GM13976 (cell line): Measurements from ENCODE around the gene MGA.

ENCODE experiments used
- DNase-seq: peaks from one replicate; pipeline ENCODE4 v3.0.0; 2012; ENCODE audit warnings: low spot score
- in situ Hi-C: fragments of 300-500 bp; cut with MboI; formaldehyde crosslinking; loops from one replicate; pipeline ENCODE4 v1.12.0; 2022; ENCODE audit warnings: low sequenced_read_pairs, mixed read lengths, inconsistent platforms; ENCODE audit not compliant: unreplicated experiment
- TF ChIP-seq, protein P1 (sequence below): IDR thresholded peaks from 2 replicates; pipeline ENCODE4 v1.5.1; 2012; ENCODE audit warnings: borderline replicate concordance, mild to moderate bottlenecking; ENCODE audit not compliant: insufficient read depth; ENCODE audit errors: extremely low read depth, missing control alignments, control extremely low read depth

MGA gene

DNA sequence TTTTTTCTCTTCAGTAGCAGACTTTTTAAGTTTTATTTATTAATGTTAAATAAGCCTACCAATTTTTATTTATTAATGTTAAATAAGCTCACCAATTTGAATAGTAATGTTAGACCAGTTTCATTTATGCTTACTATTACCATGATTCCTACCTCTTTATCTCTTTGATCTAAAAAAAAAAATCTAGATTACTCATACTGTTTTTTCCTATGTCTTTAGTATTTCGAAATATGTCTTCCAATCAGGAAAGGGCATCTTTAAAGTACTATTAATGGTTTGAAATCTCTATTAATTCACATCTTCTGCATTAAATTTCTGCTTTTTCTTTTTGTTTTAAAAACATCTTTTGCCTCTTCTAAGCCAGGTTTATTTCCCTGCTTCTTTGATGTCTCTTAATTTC lies 86.6 kb downstream of the MGA start:
- in situ Hi-C loops = no loop called here
- no peak for DNase-seq
- TF ChIP-seq, protein P1, sequence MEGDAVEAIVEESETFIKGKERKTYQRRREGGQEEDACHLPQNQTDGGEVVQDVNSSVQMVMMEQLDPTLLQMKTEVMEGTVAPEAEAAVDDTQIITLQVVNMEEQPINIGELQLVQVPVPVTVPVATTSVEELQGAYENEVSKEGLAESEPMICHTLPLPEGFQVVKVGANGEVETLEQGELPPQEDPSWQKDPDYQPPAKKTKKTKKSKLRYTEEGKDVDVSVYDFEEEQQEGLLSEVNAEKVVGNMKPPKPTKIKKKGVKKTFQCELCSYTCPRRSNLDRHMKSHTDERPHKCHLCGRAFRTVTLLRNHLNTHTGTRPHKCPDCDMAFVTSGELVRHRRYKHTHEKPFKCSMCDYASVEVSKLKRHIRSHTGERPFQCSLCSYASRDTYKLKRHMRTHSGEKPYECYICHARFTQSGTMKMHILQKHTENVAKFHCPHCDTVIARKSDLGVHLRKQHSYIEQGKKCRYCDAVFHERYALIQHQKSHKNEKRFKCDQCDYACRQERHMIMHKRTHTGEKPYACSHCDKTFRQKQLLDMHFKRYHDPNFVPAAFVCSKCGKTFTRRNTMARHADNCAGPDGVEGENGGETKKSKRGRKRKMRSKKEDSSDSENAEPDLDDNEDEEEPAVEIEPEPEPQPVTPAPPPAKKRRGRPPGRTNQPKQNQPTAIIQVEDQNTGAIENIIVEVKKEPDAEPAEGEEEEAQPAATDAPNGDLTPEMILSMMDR = no peak

DNA sequence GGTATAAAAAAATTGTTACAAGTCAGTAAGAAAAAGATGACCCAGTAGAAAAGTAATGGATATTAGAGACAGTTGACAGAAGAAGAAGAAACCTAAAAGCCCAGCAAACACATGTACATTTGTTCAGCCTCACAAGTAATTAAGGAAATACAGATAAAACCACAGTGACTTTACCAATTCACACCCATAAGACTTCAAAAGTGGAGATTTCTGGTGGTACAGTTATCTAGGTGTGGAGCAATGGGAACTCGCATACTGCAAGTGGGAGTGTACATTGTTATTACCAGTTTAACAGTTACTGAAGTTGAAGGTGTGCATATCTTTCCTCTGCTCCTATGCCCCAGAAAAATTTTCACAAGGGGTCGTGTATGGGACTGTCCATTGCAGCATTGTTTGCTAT lies 96.0 kb downstream of the MGA start:
- in situ Hi-C loops = no loop called here
- TF ChIP-seq, protein P1 = no peak
- DNase-seq = no peak

DNA sequence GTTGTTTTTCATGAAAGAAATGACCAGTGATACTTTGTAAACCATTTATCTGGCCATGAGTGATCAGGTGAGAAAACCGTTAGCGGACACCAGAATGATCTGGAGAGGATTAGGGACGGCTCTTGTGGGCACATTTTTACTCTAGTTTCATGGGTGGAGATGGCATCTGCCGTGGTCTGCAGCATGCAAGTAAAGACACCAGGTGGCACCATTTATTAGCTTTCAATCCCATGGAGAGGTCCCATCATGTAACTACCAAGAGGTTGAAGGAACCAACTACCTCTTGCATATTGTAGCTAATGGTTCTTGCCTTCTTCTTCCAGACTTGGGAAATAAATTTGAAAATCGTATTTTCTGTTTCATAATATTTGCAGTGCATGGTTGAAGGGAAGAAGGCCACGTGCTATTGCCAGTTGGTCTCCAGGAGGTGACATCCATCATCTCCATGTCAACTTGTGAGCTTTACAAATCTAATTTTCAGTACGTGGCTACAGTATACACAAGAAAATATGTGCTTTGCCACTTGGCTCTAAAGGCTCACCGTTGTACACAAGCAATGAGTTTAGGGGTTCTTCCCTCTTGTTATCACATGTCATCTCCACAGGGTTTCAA lies 112.6 kb downstream of the MGA start:
- peak; percentile 68 for DNase-seq
- TF ChIP-seq, protein P1 = peak; percentile 57
- in situ Hi-C loops = loop anchor here (5.0 kb wide), 1 partner anchor 34 kb away; no protein-coding TSS in a partner anchor

DNA sequence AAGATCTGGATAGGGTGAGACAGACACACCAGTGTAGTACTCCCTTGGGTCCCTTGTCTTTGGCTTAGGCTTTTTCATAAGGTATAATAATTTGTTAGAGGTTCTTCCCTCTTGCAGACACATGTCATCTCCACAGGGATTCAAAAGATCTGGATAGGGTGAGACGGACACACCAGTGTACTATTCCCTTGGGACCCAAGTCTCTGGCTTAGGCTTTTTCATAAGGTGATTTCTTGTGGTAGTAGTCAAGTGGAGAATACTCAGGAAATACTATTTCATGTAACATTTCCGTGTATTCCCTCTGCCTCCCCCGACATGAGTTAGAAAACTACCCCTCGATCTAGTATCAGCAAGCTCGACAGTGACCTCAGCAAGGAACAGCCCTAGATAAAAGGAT lies 113.1 kb downstream of the MGA start:
- no peak for DNase-seq
- TF ChIP-seq, protein P1 = no peak
- in situ Hi-C loops = loop anchor here (5.0 kb wide), 1 partner anchor 34 kb away; no protein-coding TSS in a partner anchor

DNA sequence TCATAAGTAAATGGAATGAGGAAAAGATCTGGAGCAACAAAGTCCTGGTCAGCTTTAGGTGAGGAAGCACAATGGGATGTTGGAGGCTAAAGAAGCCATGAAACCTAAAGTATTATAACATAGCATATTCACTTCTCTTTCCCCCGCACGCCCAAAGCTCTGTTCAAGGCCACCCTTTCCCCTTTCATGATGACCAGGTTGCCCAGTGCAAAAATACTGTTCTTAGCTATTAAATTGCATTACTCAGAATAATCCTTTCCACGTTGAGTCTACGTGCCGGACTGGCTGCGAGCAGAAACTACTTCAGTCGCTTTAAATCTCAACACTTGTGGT lies 113.5 kb downstream of the MGA start:
- in situ Hi-C loops = loop anchor here (5.0 kb wide), 1 partner anchor 34 kb away; no protein-coding TSS in a partner anchor
- TF ChIP-seq, protein P1 = no peak

DNA sequence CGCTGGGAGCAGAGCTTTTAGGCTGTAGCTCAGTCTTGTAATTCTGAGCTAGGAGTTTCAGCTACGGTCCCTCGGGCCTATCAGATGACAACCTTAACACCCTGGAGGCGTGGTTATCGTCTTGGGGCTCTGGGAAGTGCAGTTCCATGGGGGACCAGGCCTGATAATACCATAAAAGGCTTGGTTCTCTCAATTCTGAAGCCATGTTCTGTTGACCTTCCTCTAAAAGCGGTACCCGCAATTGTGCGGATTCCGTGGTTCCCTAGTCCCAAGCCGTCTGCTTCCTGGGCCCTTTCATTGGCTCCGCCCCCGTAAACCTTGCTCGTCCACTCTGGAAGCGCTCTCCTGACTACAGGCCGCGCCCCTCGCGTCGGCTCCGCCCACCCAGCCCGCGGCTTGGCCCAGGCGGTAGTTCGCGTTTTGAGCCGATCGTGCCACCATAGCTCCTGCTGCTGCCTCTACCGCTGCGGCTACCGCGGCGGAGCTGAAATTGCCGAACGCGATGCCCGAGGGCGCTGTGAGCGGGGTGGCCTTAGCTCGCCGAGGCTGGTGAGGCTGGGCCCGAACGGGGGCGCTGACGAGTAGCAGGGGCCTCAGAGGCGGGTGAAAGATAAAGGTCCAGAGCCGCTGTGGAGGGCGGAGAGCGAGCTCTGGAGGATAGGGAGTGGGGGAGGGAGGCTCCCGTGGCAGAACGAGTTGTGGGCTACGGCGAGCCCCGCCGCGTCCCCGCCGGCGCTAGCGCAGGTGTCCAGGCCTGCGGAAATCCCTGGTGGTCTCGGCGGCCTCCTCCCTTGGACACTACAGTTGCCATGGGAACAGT lies 114.1 kb downstream of the MGA start, which contains the start of gene MAPKBP1:
Gene MAPKBP1, plus strand, starts transcription at position 423 of the 820 bp plus-strand sequence. CDS start 792 bp downstream, outside the sequence.
- in situ Hi-C loops = loop anchor here (5.0 kb wide), 1 partner anchor 33 kb away; no protein-coding TSS in a partner anchor

More for the DNA sequence above, 113.5 kb downstream of the MGA start:
- no peak for DNase-seq

More for the DNA sequence above, 114.1 kb downstream of the MGA start, which contains the start of gene MAPKBP1:
- peak; percentile 97 for DNase-seq
- TF ChIP-seq, protein P1 = peak; percentile 94
